HepG2 (cell line): ENCODE results near the gene TTLL4. TPM values are rescaled to one million over a fixed set of nuclear protein-coding genes. Genes with fewer than 3 reads are reported as not detected.
A peak's percentile ranks its signal among the peaks of the same experiment; 100 is the strongest.

Experiments
- CBX5 ChIP-seq: sonication (generic); formaldehyde crosslinking; IDR thresholded peaks from 2 replicates; pipeline ENCODE4 v1.4.0; 2020; ENCODE audit warnings: missing genetic modification reagents, borderline replicate concordance
- E2F1 ChIP-seq: sonication (generic); formaldehyde crosslinking; IDR thresholded peaks from 2 replicates; pipeline ENCODE4 v1.5.0; 2020; ENCODE audit warnings: missing genetic modification reagents
- FOXJ3 ChIP-seq: sonication (generic); formaldehyde crosslinking; IDR thresholded peaks from 2 replicates; pipeline ENCODE4 v1.4.0; 2020; ENCODE audit warnings: missing genetic modification reagents, mild to moderate bottlenecking, borderline replicate concordance
- KAT2B ChIP-seq: fragments of 150-350 bp; IDR thresholded peaks from 2 replicates; pipeline ENCODE4 v1.6.1; 2014; ENCODE audit warnings: low read depth, low read length, borderline replicate concordance
- MYPOP ChIP-seq: sonication (generic); formaldehyde crosslinking; IDR thresholded peaks from 2 replicates; pipeline ENCODE4 v1.8.1; 2023; ENCODE audit warnings: mild to moderate bottlenecking, moderate library complexity, missing genetic modification reagents
- PHF21A ChIP-seq: sonication (generic); formaldehyde crosslinking; IDR thresholded peaks from 2 replicates; pipeline ENCODE4 v1.5.0; 2020; ENCODE audit warnings: mild to moderate bottlenecking, missing genetic modification reagents
- PRDM4 ChIP-seq: sonication (generic); formaldehyde crosslinking; IDR thresholded peaks from 2 replicates; pipeline ENCODE4 v1.9.0; 2021; ENCODE audit warnings: missing genetic modification reagents, borderline replicate concordance
- RCOR2 ChIP-seq: IDR thresholded peaks from 2 replicates; pipeline ENCODE4 v1.6.1; 2016; ENCODE audit warnings: missing biosample characterization, missing genetic modification reagents
- SMARCC2 ChIP-seq: fragments of 450-650 bp; IDR thresholded peaks from 2 replicates; pipeline ENCODE4 v1.6.1; 2017; ENCODE audit warnings: antibody characterized with exemption, mild to moderate bottlenecking
- SSRP1 ChIP-seq: IDR thresholded peaks from 2 replicates; pipeline ENCODE4 v1.6.1; 2016; ENCODE audit warnings: control low read depth
- ZBTB25 ChIP-seq: IDR thresholded peaks from 2 replicates; pipeline ENCODE4 v1.6.1; 2018; ENCODE audit warnings: missing genetic modification reagents
- ZMYM2 ChIP-seq: sonication (generic); formaldehyde crosslinking; IDR thresholded peaks from 2 replicates; pipeline ENCODE4 v1.8.0; 2022; ENCODE audit warnings: mild to moderate bottlenecking, missing genetic modification reagents
- ZNF101 ChIP-seq: sonication (generic); formaldehyde crosslinking; IDR thresholded peaks from 2 replicates; pipeline ENCODE4 v1.4.0; 2020; ENCODE audit warnings: mild to moderate bottlenecking, low read depth, missing genetic modification reagents, borderline replicate concordance
- ZNF362 ChIP-seq: sonication (generic); formaldehyde crosslinking; IDR thresholded peaks from 2 replicates; pipeline ENCODE4 v1.4.0; 2020; ENCODE audit warnings: missing genetic modification reagents, mild to moderate bottlenecking, borderline replicate concordance
- ZNF501 ChIP-seq: sonication (generic); formaldehyde crosslinking; IDR thresholded peaks from 2 replicates; pipeline ENCODE4 v1.5.1; 2020; ENCODE audit warnings: mild to moderate bottlenecking, moderate library complexity, missing genetic modification reagents
- ZNF652 ChIP-seq: IDR thresholded peaks from 2 replicates; pipeline ENCODE4 v1.6.1; 2016; ENCODE audit warnings: low read depth, borderline replicate concordance
- ZNF749 ChIP-seq: sonication (generic); formaldehyde crosslinking; IDR thresholded peaks from 2 replicates; pipeline ENCODE4 v1.8.0; 2022; ENCODE audit warnings: mild to moderate bottlenecking, missing genetic modification reagents, moderate library complexity, borderline replicate concordance
- ZNF770 ChIP-seq: sonication (generic); formaldehyde crosslinking; IDR thresholded peaks from 2 replicates; pipeline ENCODE4 v1.5.0; 2020; ENCODE audit warnings: mild to moderate bottlenecking, missing genetic modification reagents
- ZNF83 ChIP-seq: sonication (generic); formaldehyde crosslinking; IDR thresholded peaks from 2 replicates; pipeline ENCODE4 v1.4.0; 2020; ENCODE audit warnings: missing genetic modification reagents, mild to moderate bottlenecking, borderline replicate concordance
- polyA plus RNA-seq, 8 experiments: library from polyadenylated mRNA; depleted of rRNA in 3 of 8; stranded (reverse) in 7 of 8; unstranded in 1 of 8; fragments of >200 nt; fragmentation: Illumina TruSeq in 4 of 8; extraction: Trizol in 4 of 8; gene quantifications; 2 replicates each; pipeline versions ENCODE4 v1.2.1 to v1.2.3, GENCODE V29; 2011 to 2016; ENCODE audit warnings: low read depth in 4 of 8, missing spikeins in 1 of 8, mixed read lengths in 1 of 8; ENCODE audit not compliant: insufficient read depth in 1 of 8
- total RNA-seq, 5 experiments: library from RNA; depleted of rRNA; stranded (reverse); fragments of >200 nt; fragmentation: Illumina TruSeq; extraction: Trizol; gene quantifications; 2 replicates each; pipeline ENCODE4 v1.2.3, GENCODE V29; 2016; ENCODE audit warnings: low read depth in 1 of 5

Gene TTLL4
- total and polyA plus RNA-seq, 2 of the 13 experiments (the other 11 are each of a cell fraction or from before 2014, with no cell fraction given) = 77.5 to 84.6 TPM

- TF ChIP-seq PRDM4 (CRISPR knock-in tag) (no peak), MYPOP (CRISPR knock-in tag) (peak; percentile 87; the same call in 1 of the 2 replicates), RCOR2 (peak; percentile 48), ZNF749 (CRISPR knock-in tag) (peak; percentile 88), ZNF501 (CRISPR knock-in tag) (peak; percentile 99), PHF21A (CRISPR knock-in tag) (peak; percentile 59), SMARCC2 (no peak), ZNF362 (peak; percentile 70; the same call in 1 of the 2 replicates), ZBTB25 (CRISPR knock-in tag) (no peak), ZNF83 (peak; percentile 97), FOXJ3 (CRISPR knock-in tag) (no peak), ZNF652 (CRISPR knock-in tag) (no peak), CBX5 (peak; percentile 90; the same call in 1 of the 2 replicates), ZNF101 (peak; percentile 68; the same call in 1 of the 2 replicates), ZNF770 (CRISPR knock-in tag) (peak; percentile 94), SSRP1 (CRISPR knock-in tag) (no peak; the same call in 1 of the 2 replicates), E2F1 (CRISPR knock-in tag) (peak; percentile 95), ZMYM2 (CRISPR knock-in tag) (peak; percentile 90), KAT2B (no peak)
Measured at GRCh38 chr2:218710687-218711549, at the start of gene TTLL4 (continued).
